Activated gamma-delta T cell (primary cell): ENCODE measurements around the gene DNM1.

Experiments
- DNase-seq: peaks from one replicate; lab custom pipeline; 2025; lab: John Stamatoyannopoulos, UW
- total RNA-seq, 2 donors: gene quantifications; one replicate each; lab custom pipeline; 2026; lab: John Stamatoyannopoulos, UW

DNM1 gene
- total RNA-seq = 1.2 to 2.1 reads per million in 2 donors

GRCh38 chr9:128203024-128203706, at the start of gene DNM1:
TSS of gene DNM1 (plus strand) at chr9:128203379. CDS start at chr9:128203471, 92 bp downstream.
- peak; percentile 59 for DNase-seq

GRCh38 chr9:128153947-128154695, 49.1 kb upstream of the DNM1 start:
- DNase-seq = no peak

DNA sequence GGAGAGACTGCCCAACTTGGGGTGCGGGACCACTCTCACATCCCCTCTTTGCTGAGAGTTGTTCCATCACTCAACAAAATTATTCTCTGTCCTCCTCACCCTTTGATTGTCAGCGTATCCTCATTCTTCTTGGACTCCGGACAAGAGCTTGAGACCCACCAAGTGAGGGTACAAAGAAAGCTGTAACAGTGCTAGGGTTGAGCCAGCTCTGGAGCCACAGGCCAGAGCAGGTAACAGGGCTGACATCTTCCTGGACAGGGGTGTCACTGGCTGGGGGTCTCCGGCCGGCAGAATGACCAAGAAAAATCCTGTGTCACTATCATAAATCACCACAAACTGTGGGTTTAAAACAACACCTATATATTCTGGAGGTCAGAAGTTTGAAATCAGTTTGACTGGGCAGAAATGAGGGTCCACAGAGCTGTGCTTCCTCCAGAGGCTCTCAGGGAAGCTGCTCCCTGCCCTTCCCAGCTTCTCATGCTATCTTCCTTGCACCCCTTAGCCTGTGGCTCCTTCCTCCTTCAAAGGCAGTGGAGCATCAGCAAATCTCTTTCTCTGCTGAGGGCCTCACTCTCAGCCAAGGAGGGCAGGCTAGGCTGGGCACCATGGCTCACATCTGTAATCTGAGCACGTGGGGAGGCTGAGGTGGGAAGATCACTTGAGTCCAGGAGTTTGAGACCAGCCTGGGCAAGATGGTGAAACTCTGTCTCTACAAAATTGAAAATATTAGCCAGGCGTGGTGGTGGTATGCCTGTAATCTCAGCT, 47.3 kb upstream of the DNM1 start:
- DNase-seq = no peak

DNA sequence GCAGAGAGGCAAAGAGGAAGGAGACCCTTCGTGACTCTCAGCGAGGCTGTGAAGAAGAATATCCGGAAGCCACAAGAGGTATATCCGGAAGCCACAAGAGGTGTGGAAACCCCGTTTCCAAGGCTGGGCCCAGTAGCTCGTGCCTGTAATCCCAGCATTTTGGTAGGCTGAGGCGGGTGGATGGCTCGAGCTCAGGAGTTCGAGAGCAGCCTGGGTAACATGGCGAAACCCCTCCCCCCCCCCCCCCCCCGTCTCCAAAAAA, 43.7 kb upstream of the DNM1 start:
- DNase-seq = no peak

DNA sequence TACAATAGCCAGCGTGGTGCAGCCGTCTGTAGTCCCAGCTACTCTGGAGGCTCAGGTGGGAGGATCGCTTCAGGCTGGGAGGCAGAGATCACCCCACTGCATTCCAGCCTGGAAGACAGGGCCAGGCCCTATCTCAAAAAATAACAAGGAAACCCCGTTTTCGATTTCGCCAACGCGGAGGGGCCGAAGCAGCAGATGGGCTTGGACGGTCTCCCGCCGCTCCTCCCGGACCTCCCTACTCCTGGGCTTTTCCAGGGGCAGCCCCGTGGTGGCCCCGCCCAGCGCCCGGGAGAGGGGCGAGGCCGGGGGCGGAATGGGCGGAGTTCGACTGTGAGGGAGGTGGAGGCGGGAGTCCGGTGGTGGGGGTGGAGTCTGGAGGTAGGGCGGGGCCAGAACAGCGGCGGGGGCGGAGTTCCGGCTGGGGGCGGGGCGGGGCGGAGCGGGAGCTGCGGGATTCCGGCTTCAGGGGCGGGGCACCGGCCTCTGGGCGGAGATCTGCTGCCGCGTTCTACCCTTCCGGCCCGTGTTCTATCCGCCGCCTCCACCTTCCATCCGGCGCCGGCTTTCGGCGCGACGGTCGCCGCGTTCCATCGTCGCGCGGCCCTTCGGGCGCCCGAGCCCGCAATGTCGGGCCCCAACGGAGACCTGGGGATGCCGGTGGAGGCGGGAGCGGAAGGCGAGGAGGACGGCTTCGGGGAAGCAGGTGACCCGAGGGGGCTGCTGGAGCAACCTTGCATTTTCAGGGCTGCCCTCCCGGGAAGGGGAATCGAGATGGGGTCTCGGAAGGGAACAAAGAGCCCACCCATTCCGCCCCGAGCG, 43.2 kb upstream of the DNM1 start, which contains the start of gene BBLN:
Gene BBLN (plus strand): TSS at position 482 of the 819 bp plus-strand sequence. CDS start 143 bp downstream, at position 625.
- peak; percentile 82 for DNase-seq

- DNase-seq = no peak
Measured at GRCh38 chr9:128160603-128160987, 42.6 kb upstream of the DNM1 start.

DNA sequence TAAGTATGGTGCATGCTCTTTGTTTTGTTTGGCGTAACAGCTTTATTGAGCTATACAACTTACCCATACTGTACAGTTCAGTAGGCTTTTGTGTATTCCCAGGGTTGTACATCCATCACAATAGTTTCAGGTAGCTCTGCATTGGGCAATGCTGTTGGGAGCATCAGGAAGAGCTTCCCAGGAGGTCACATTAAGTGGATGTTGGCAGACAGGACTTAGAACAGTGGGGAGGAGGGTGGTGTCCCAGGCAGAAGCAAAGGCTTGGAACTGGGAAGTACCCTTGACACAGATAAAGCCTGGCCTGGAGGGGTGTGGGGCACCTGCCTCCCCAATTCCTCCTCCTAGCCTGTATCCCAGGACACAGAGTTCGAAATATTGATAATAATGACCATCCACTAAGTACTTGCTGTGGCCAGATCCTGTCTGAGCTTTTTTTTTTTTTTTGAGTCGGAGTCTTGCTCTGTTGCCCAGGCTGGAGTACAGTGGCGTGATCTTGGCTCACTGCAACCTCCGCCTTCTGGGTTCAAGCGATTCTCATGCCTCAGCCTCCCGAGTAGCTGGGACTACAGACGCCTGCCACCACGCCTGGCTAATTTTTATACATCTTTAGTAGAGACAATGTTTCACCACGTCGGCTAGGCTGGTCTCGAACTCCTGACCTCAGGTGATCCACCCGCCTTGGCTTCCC, 41.8 kb upstream of the DNM1 start:
- DNase-seq = no peak

DNA sequence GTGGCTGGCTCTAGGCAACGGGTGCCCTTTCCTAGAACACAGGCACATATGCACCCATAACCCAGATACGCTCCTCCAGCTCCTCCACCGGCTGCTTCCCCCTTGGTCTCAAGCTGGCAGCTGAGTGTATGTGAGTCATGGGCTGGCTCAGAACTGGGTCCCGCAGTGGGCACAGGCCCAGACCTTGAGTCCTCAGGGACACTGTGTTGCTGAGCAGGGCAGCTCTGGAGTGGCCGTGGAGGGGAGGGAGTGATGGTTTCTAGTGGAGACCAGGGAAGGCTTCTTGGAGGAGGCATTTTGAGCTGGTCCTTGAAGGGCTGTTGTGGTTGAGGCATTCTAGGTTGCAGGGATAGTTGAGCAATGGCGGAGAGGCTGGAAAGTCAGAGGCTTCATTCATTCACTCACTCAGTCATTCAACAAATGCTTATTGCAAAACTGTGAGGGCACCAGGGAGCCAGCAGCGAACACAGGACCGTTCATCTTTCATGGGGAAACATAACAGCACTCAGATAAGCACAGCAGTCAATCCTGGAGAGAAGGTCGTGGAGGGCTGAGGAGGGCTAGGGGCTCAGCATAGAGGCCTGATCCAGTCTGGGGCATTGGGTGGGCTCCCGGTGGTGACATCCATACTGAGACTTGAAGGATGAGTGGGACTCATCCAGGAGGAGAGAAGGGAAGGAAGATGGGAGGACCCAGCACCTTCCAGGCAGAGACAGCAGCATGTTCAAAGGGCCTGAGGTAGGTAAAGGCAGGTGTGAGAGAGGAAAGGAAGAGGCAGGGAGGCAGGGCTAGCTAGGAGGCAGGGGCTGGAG, 40.8 kb upstream of the DNM1 start:
- no peak for DNase-seq

GRCh38 chr9:128163027-128163515, 40.1 kb upstream of the DNM1 start:
- DNase-seq = no peak

DNA sequence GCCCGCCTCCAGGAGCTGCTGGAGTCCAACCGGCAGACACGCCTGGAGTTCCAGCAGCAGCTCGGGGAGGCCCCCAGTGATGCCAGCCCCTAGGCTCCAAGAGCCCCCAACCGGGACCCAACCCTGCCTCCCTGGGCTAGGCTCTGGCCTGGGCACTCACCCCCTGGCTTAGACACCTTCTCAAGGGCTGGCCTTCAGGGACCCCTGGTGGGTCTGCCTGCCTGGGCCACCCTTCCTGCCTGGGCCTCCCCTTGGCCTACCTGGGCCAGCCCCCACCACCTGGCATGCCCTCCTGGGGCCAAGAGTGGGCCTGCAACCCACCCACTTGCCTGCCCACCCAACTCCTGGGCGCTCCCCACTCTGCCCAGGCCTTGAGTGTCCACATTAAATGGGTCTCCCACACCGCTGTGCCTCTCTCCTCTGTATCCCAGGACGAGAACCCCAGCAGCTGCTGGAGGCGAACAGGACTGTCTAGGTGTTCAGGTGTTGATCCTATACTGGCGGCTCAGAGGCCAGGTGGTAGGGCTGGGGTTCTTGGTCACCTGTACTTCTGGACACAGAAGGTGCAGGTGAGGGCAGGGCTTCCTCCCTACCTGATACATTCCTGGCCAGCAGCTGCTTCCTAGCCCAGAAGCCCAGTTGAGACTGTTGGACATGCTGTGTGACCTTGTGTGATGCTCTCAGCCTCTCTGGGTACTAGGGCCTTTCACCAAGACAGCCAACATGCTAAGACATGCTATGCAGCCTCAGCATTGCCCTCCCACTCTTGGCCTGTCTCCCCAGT, 39.5 kb upstream of the DNM1 start:
- DNase-seq = no peak

DNA sequence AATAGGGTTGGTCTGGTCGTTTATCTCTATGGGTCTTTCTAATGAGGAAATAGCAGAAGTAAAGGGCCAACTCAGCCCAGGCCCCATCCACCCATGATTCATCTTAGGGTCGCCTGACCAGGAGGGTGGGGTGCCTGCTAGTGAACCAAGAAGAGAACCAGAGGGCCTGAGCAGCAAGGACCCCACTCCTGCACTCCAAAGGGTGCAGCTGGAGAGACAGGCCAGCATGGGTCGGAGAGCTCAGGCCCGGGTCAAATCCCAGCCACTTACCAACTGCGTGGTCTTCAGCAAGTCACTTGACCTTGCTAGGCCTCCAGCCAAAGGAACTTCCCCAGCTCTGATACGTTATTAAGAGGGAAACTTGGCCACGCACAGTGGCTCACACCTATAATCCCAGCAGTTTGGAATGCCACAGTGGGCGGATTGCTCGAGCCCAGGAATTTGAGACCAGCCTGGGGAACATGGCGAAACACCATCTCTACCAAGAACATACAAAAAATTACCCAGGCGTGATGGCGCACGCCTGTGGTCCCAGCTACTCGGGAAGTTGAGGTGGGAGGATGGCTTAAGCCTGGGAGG, 38.8 kb upstream of the DNM1 start:
- DNase-seq = no peak

- no peak for DNase-seq
Measured at GRCh38 chr9:128166169-128166568, 37.0 kb upstream of the DNM1 start.

GRCh38 chr9:128167209-128167608, 36.0 kb upstream of the DNM1 start:
- no peak for DNase-seq

DNA sequence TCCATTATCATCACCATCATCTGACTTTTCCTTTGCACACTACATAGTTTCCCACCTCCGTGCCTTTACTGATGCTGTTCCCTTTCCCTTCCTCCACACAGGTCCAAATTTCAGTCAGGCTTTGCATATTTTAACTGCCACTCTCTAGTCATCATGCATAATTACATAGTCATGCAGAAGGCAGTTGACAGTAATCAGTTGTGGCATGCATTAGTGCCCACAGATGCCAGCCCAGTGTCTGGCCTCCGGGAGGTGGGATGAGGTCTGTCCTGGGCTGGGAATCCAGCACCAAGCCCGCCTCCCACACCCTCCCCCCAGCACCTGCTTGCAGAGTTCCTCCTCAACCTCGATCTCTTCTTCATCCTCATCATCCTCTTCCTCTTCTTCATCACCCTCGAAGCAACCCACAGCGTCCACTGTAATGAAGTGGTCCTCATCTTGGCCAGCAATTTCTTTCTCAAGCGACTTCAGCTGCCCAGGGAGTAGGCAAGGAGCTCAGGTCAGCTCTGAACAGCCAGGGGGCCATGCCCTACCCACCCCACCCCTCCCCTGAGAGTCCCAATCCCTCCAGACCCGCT, 34.4 kb upstream of the DNM1 start:
- no peak for DNase-seq

DNA sequence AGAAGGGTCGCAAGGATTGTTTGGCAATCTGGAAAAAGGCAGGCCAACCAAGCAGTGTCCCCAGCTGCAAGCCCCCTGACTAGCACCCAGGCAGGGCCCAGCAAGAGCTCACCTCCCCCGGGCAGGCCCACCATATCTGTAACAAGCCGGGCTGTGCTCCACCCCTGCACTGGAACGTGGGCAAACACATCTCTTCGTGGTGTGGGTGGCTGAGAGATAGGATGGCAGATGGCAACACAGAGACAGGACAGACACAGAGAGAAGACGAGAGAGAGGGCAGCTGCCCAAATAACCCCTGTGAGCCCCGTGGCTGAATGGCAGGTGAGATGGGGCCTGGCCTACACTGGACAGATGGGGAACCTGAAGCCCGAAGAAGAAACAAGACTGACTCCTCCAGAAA, 33.7 kb upstream of the DNM1 start:
- DNase-seq = no peak

DNA sequence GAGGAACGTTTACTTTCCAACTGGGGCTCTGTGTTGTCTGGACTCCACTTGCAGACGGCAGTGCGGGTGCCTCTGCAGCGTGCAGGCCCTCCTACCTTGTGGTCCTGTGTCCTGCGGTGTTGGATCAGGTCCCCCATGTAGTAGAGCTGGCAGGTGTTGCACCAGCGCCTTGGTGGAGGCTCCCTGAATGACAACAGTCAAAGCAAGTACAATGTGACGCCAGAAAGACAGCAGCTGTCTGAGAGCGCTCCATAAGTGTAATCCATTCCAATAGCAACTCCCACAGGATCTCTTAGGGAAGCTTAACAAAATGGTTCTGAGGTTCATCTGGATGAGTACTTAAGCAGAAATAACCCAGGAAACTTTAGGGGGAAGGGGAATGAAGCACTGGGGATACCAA, 33.3 kb upstream of the DNM1 start:
- DNase-seq = no peak

DNA sequence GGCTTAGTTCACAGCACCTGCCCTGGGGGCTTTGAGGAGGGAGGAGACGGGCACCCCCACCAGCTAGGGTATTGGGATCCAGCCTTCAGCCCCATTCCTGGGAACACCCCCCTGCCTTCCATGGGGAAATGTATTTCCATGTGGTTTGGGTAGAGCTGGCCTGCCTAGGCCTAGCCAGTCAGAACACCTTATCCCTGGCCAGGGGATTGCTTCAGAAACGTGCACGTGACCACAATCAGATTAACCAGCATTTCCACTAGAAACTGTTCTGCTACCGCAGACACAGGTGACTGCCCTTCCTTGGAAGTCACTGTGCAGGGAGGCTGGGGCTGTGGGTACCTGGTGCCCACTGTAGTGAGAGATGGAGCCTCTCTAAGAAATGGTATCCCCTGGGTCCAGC, 29.1 kb upstream of the DNM1 start:
- no peak for DNase-seq

- DNase-seq = no peak
Measured at GRCh38 chr9:128175102-128175563, 28.0 kb upstream of the DNM1 start.

- DNase-seq = no peak
Measured at GRCh38 chr9:128175726-128176125, 27.5 kb upstream of the DNM1 start.
